Upper lobe of left lung (tissue), 4 donors: ENCODE results near the gene DRAXIN.

ENCODE experiments used
- CTCF ChIP-seq, 6 experiments: fragments of 450-650 bp in 4 of 6; fragments of 200-600 bp in 2 of 6; sonication (generic) in 2 of 6; IDR thresholded peaks; one replicate each; pipeline ENCODE4 v1.5.1; 2016 to 2019; ENCODE audit warnings: antibody characterized with exemption in 6 of 6
- POLR2A ChIP-seq, 4 donors: fragments of 450-650 bp; IDR thresholded peaks; one replicate each; pipeline ENCODE4 v1.5.1; 2016 to 2017; ENCODE audit warnings: antibody characterized with exemption in 4 of 4, mild to moderate bottlenecking in 2 of 4
- POLR2AphosphoS5 ChIP-seq, 2 donors: sonication (generic); formaldehyde crosslinking; IDR thresholded peaks; one replicate each; pipeline ENCODE4 v1.5.1; 2017; ENCODE audit warnings: antibody characterized with exemption in 2 of 2

GRCh38 chr1:11741482-11741881 lies 50.0 kb downstream of the DRAXIN start:
- TF ChIP-seq POLR2AphosphoS5 (IDR thresholded peaks at IDR 0.05) (no peak), CTCF (IDR thresholded peaks at IDR 0.05) (no peak), POLR2A (IDR thresholded peaks at IDR 0.05) (no peak)
